SJSA1 (cell line): Measurements from ENCODE around the gene SHOX. TPM values are rescaled to one million over a fixed set of nuclear protein-coding genes. Genes with fewer than 3 reads are reported as not detected.

Source experiments
- DNase-seq, 2 experiments: peaks; one replicate each; pipeline ENCODE4 v3.0.0-alpha.2; 2015 to 2020; ENCODE audit warnings: low spot score in 2 of 2, low read depth in 1 of 2
- H3K27ac ChIP-seq: fragments of 250-450 bp; sonication (Bioruptor Pico); 2 replicates; pipeline ENCODE4 v1.5.1; 2020; ENCODE audit warnings: mild to moderate bottlenecking, moderate library complexity
- H3K27me3 ChIP-seq: fragments of 250-450 bp; sonication (Bioruptor Pico); replicated peaks from 2 replicates; pipeline ENCODE4 v1.5.1; 2020; ENCODE audit warnings: mild to moderate bottlenecking, moderate library complexity
- H3K36me3 ChIP-seq: fragments of 250-450 bp; sonication (Bioruptor Pico); 2 replicates; pipeline ENCODE4 v1.5.1; 2020; ENCODE audit warnings: mild to moderate bottlenecking
- H3K4me1 ChIP-seq: fragments of 250-450 bp; sonication (Bioruptor Pico); replicated peaks from 2 replicates; pipeline ENCODE4 v1.6.1; 2021; ENCODE audit warnings: mild to moderate bottlenecking
- H3K4me3 ChIP-seq: fragments of 250-450 bp; sonication (Bioruptor Pico); 2 replicates; pipeline ENCODE4 v1.5.1; 2020; ENCODE audit warnings: mild to moderate bottlenecking
- H3K9me3 ChIP-seq: fragments of 250-450 bp; sonication (Bioruptor Pico); replicated peaks from 2 replicates; pipeline ENCODE4 v1.5.1; 2020; ENCODE audit warnings: mild to moderate bottlenecking
- total RNA-seq: library from RNA; depleted of rRNA; stranded (reverse); fragments of >200 nt; shearing (Covaris generic); gene quantifications from 2 replicates; pipeline ENCODE4 v1.2.3, GENCODE V29; 2014

The SHOX gene
- total RNA-seq, 1 experiment from 2014 or later: not detected

DNA sequence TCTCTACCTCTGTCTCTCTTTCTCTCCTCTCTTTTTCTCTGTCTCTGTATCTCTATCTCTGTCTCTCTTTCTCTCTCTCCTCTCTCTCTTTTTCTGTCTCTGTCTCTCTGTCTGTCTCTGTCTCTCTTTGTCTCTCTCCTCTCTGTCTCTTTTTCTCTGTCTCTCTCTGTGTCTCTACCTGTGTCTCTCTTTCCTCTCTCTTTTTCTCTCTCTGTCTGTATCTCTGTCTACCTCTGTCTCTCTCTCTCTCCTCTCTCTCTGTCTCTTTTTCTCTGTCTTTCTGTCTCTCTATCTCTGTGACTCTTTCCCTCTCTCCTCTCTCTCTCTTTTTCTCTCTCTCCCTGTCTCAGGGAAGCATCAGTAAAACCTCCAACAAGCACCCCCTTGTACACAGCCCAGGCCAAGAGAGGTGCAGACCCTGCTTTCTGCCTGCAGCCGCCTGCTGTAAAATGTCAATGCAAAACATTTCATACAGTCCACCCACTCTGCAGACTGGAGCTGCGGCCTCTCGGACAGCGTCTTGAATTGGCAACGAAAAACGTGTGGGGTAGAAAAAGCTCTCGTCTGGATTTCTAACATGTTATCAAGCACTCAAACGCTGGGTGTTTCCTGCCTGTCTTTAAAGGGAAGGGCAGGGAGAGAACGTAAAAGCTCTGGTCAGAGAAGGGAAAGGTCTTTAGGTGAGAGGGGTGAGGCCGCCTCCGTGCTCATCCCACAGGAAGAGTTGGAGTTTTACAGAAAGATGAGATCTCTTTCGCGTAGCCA, 3.7 kb upstream of the SHOX start:
- no peak overlapping the region for H3K4me3 ChIP-seq
- H3K4me1 ChIP-seq: no peaks in the 10 kb centered on the region
- peaks cover 6% of the 10 kb centered on the region for H3K9me3 ChIP-seq
- H3K27ac ChIP-seq: no peak overlapping the region
- peak in 1 of 2 experiments; percentile 5 for DNase-seq
- no peaks in the 10 kb centered on the region for H3K27me3 ChIP-seq
- H3K36me3 ChIP-seq: no peaks in the 10 kb centered on the region

DNA sequence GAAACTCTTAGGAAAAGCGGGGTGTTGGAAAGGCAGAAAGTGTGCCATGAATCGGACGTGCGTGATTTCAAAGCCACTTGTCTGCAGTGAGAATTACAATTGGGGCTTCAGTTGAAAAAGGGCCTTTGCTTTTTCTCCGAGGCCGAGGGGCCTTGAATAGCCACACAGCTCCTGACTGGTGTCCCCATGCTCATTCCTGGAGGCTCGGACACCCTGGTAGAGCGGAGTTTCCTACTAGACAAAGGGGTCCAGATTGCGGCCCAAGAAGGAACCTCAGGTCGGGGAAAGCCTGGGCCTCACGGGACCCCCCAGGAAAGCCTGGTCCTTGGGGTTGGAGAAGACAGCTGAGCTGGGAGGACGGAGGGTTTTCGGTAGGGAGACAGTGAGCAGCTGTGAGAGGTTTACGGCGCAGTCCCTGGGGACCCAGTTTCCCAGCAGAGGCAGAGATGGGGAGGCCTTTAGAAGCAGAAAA, 3.0 kb upstream of the SHOX start:
- no peaks in the 10 kb centered on the region for H3K36me3 ChIP-seq

DNA sequence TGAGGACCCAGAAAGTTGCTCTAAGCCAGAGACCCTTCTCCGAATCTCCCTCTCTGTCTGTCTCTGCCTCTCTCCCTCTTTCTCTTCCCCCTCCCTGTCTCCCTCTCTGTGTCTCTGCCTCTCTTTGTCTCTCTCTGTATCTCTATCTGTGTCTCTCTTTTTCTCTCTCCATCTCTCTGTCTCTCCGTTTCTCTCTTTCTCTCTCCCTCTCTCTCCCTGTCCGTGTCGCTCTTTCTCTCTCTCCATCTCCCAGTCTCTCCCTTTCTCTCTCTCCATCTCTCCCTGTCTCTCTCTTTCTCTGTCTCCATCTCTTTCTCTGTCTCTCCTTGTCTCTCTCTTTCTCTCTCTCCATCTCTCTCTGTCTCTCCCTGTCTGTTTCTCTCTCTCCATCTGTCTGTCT, 2.6 kb upstream of the SHOX start:
- Histone ChIP-seq H3K4me3 (no peak overlapping the region), H3K9me3 (peaks cover 6% of the 10 kb centered on the region), H3K4me1 (no peaks in the 10 kb centered on the region), H3K36me3 (no peaks in the 10 kb centered on the region), H3K27ac (no peak overlapping the region), H3K27me3 (no peaks in the 10 kb centered on the region)
- no peak for DNase-seq

More for the DNA sequence above, 3.0 kb upstream of the SHOX start:
- peak in 1 of 2 experiments; percentile 25 for DNase-seq
- no peaks in the 10 kb centered on the region for H3K4me1 ChIP-seq
- peaks cover 6% of the 10 kb centered on the region for H3K9me3 ChIP-seq
- H3K4me3 ChIP-seq: no peak overlapping the region
- H3K27ac ChIP-seq: no peak overlapping the region
- no peaks in the 10 kb centered on the region for H3K27me3 ChIP-seq

DNA sequence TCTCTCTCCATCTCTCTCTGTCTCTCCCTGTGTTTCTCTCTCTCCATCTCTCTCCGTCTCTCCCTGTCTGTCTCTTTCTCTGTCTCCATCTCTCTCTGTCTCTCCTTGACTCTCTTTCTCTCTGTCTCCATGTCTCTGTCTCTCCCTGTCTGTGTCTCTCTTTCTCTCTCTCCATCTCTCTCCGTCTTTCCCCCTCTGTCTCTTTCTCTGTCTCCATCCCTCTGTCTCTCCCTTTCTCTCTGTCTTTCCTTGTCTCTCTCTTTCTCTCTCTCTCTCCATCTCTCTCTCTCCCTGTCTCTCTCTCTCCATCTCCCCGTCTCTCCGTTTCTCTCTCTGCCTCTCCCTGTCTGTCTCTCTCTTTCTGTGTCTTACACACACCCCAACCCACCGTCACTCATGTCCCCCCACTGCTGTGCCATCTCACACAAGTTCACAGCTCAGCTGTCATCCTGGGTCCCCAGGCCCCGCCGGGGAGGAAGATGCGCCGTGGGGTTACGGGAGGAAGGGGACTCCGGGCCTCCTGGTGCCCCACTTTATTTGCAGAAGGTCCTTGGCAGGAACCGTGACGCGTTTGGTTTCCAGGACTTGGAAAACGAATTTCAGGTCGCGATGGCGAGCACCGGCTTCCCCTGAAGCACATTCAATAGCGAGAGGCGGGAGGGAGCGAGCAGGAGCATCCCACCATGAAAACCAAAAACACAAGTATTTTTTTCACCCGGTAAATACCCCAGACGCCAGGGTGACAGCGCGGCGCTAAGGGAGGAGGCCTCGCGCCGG, 1.2 kb upstream of the SHOX start:
- Histone ChIP-seq H3K27me3 (no peaks in the 10 kb centered on the region), H3K9me3 (peaks cover 6% of the 10 kb centered on the region), H3K4me3 (no peak overlapping the region), H3K4me1 (no peaks in the 10 kb centered on the region), H3K27ac (no peak overlapping the region), H3K36me3 (no peaks in the 10 kb centered on the region)
- DNase-seq: peak in 1 of 2 experiments; percentile 14

DNA sequence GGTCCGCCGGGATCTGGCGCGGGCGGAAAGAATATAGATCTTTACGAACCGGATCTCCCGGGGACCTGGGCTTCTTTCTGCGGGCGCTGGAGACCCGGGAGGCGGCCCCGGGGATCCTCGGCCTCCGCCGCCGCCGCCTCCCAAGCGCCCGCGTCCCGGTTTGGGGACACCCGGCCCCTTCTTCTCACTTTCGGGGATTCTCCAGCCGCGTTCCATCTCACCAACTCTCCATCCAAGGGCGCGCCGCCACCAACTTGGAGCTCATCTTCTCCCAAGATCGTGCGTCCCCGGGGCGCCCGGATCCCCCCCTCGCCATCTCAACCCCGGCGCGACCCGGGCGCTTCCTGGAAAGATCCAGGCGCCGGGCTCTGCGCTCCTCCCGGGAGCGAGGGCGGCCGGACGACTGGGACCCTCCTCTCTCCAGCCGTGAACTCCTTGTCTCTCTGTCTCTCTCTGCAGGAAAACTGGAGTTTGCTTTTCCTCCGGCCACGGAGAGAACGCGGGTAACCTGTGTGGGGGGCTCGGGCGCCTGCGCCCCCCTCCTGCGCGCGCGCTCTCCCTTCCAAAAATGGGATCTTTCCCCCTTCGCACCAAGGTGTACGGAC, 482 bp upstream of the SHOX start:
- Histone ChIP-seq H3K4me3 (no peak overlapping the region), H3K27ac (no peak overlapping the region), H3K36me3 (no peaks in the 10 kb centered on the region), H3K9me3 (peaks cover 6% of the 10 kb centered on the region), H3K4me1 (no peaks in the 10 kb centered on the region), H3K27me3 (no peaks in the 10 kb centered on the region)
- peak in 1 of 2 experiments; percentile 37 for DNase-seq

DNA sequence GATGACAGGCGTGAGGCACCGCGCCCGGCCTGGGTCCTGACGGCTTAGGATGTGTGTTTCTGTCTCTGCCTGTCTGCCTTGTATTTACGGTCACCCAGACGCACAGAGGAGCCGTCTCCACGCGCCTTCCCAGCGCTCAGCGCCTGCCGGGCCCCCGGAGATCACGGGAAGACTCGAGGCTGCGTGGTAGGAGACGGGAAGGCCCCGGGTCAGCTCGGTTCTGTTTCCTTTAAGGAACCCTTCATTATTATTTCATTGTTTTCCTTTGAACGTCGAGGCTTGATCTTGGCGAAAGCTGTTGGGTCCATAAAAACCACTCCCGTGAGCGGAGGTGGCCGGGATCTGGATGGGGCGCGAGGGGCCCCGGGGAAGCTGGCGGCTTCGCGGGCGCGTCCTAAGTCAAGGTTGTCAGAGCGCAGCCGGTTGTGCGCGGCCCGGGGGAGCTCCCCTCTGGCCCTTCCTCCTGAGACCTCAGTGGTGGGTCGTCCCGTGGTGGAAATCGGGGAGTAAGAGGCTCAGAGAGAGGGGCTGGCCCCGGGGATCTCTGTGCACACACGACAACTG, 1.3 kb downstream of the SHOX start:
- DNase-seq: peak in 1 of 2 experiments; percentile 29
- Histone ChIP-seq H3K36me3 (no peaks in the 10 kb centered on the region), H3K27ac (no peak overlapping the region), H3K4me1 (no peaks in the 10 kb centered on the region), H3K9me3 (peaks cover 9% of the 10 kb centered on the region), H3K4me3 (no peak overlapping the region), H3K27me3 (no peaks in the 10 kb centered on the region)

DNA sequence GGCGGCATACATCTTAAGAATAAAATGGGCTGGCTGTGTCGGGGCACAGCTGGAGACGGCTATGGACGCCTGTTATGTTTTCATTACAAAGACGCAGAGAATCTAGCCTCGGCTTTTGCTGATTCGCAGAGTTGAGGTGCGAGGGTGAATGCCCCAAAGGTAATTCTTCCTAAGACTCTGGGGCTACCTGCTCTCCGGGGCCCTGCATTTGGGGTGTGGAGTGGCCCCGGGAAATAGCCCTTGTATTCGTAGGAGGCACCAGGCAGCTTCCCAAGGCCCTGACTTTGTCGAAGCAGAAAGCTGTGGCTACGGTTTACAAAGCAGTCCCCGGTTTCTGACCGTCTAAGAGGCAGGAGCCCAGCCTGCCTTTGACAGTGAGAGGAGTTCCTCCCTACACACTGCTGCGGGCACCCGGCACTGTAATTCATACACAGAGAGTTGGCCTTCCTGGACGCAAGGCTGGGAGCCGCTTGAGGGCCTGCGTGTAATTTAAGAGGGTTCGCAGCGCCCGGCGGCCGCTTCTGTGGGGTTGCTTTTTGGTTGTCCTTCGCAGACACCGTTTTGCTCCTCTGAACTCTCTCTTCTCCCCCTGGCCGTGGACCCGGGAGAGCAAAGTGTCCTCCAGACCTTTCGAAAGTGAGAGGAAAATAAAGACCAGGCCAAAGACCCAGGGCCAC, 1.9 kb downstream of the SHOX start:
- DNase-seq: peak in 1 of 2 experiments; percentile 30
- H3K4me3 ChIP-seq: no peak overlapping the region

DNA sequence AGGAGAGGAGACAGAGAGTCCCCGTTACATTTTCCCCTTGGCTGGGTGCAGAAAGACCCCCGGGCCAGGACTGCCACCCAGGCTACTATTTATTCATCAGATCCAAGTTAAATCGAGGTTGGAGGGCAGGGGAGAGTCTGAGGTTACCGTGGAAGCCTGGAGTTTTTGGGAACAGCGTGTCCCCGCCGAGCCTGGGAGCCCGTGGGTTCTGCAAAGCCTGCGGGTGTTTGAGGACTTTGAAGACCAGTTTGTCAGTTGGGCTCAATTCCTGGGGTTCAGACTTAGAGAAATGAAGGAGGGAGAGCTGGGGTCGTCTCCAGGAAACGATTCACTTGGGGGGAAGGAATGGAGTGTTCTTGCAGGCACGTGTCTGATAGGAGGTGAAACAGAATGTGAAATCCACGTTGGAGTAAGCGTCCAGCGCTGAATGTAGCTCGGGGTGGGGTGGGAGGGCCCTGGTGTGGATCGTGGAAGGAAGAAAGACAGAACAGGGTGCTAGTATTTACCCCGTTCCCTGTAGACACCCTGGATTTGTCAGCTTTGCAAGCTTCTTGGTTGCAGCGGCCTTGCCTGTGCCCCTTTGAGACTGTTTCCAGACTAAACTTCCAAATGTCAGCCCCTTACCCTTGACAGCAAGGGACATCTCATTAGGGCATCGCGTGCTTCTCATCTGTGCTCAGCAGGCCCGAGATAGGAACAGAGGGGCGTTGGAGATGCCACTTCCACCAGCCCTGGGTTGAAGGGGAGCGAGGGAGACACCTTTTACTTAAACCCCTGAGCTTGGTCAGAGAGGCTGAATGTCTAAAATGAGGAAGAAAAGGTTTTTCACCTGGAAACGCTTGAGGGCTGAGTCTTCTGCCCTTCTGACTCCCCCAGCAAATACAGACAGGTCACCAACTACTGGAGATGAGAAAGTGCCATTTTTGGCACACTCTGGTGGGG, 2.7 kb downstream of the SHOX start:
- Histone ChIP-seq H3K36me3 (no peaks in the 10 kb centered on the region), H3K9me3 (peaks cover 9% of the 10 kb centered on the region), H3K4me3 (no peak overlapping the region), H3K4me1 (no peaks in the 10 kb centered on the region), H3K27ac (no peak overlapping the region), H3K27me3 (no peaks in the 10 kb centered on the region)
- DNase-seq: peak in 1 of 2 experiments; percentile 17

More for the DNA sequence above, 1.9 kb downstream of the SHOX start:
- peaks cover 9% of the 10 kb centered on the region for H3K9me3 ChIP-seq
- no peaks in the 10 kb centered on the region for H3K27me3 ChIP-seq
- no peaks in the 10 kb centered on the region for H3K36me3 ChIP-seq
- H3K4me1 ChIP-seq: no peaks in the 10 kb centered on the region
- no peak overlapping the region for H3K27ac ChIP-seq

DNA sequence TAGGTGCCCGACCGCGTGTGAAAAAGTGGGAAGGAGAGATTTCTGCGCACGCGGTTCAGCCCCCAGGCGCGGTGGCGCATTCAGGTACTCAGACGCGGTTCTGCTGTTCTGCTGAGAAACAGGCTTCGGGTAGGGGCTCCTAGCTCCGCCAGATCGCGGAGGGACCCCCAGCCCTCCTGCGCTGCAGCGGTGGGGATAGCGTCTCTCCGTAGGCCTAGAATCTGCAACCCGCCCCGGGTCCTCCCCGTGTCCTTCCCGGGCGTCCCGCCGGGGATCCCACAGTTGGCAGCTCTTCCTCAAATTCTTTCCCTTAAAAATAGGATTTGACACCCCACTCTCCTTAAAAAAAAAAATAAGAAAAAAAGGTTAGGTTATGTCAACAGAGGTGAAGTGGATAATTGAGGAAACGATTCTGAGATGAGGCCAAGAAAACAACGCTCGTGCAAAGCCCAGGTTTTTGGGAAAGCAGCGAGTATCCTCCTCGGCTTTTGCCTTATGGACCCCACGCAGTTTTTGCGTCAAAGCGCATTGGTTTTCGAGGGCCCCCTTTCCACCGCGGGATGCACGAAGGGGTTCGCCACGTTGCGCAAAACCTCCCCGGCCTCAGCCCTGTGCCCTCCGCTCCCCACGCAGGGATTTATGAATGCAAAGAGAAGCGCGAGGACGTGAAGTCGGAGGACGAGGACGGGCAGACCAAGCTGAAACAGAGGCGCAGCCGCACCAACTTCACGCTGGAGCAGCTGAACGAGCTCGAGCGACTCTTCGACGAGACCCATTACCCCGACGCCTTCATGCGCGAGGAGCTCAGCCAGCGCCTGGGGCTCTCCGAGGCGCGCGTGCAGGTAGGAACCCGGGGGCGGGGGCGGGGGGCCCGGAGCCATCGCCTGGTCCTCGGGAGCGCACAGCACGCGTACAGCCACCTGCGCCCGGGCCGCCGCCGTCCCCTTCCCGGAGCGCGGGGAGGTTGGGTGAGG, 3.7 kb downstream of the SHOX start:
- H3K36me3 ChIP-seq: no peaks in the 10 kb centered on the region
- H3K4me3 ChIP-seq: no peak overlapping the region
- no peaks in the 10 kb centered on the region for H3K27me3 ChIP-seq
- H3K9me3 ChIP-seq: peaks cover 9% of the 10 kb centered on the region
- peak in 1 of 2 experiments; percentile 25 for DNase-seq
- no peaks in the 10 kb centered on the region for H3K4me1 ChIP-seq
- H3K27ac ChIP-seq: no peak overlapping the region

DNA sequence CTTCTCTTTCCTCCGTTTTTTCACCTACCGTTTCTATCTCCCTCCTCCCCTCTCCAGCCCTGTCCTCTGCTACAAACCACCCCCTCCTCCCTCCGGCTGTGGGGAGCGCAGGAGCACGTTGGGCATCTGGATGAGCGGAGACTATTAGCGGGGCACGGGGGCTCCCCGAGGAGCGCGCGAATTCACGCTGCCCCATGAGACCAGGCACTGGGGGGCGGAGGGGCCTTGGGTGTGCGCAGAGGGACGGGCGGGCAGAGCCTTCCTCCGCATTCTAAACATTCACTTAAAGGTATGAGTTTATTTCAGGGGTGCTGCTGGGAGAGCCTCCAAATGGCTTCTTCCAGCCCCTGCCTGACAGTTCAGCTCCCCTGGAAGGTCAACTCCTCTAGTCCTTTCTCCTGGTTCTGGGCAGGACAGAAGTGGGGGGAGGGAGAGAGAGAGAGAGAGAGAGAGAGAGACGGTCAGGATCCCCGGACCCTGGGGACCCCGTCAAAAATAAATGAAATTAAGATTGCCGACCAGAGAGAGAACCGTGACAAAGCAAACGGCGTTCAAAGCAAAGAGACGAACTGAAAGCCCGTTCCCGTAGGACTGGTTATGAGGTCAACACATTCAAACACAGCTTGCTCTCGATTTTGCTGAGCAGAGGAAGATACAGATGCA, 5.0 kb downstream of the SHOX start:
- Histone ChIP-seq H3K9me3 (peaks cover 9% of the 10 kb centered on the region; the same call in 1 of the 2 replicates), H3K4me3 (no peak overlapping the region), H3K27ac (no peak overlapping the region), H3K36me3 (no peaks in the 10 kb centered on the region), H3K27me3 (no peaks in the 10 kb centered on the region), H3K4me1 (no peaks in the 10 kb centered on the region)
- peak in 1 of 2 experiments; percentile 11 for DNase-seq

DNA sequence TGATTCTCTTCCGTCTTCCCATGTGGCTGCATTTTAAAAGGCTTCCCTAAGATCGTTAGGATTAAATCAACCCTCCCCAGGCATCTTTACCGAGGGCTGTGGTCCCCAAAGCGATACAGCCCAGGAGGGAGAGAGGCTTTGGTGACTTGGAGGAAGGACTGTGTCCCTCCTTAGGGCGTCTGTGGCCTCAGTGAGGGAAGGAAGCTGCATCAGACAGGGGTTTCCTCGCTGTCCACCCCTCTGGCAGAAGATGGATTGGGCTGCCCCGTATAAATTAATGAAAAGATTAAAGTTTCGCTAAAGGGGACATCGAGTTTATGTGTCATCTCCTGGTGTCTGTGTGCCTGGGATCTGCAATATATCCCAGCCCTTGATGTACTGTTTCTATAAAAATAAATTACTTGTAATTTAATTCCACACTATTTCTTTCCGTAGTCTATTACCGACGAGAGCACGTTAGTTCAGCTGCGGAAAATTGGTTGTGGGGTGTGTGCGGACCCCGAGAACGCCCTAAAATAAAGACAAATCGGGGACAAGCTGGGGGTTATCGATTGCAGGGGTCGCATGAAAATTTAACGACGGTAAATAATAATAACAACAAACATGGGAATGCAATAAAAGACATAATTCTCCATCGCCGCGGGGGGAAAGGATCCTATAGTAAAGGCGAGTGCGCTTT, 6.5 kb downstream of the SHOX start:
- no peaks in the 10 kb centered on the region for H3K4me1 ChIP-seq
- H3K4me3 ChIP-seq: no peak overlapping the region
- no peak for DNase-seq
- H3K36me3 ChIP-seq: no peaks in the 10 kb centered on the region
- H3K27me3 ChIP-seq: no peaks in the 10 kb centered on the region
- H3K27ac ChIP-seq: no peak overlapping the region
- peaks cover 3% of the 10 kb centered on the region; the same call in 1 of the 2 replicates for H3K9me3 ChIP-seq
